Osteocyte (in vitro differentiated cells): ENCODE results near the gene EOGT. TPM values are rescaled to one million over a fixed set of nuclear protein-coding genes. Genes with fewer than 3 reads are reported as not detected.

ENCODE experiments used
- DNase-seq: peaks from one replicate; pipeline ENCODE4 v3.0.0; 2021; ENCODE audit warnings: mixed read lengths; ENCODE audit not compliant: unreplicated experiment; ENCODE audit errors: extremely low spot score
- H3K27ac Mint-ChIP-seq: one replicate; pipeline ENCODE4 v1.8.0; 2021; ENCODE audit warnings: mild to moderate bottlenecking, mixed read lengths; ENCODE audit not compliant: unreplicated experiment
- H3K27me3 Mint-ChIP-seq: one replicate; pipeline ENCODE4 v1.8.0; 2021; ENCODE audit warnings: mixed read lengths; ENCODE audit not compliant: unreplicated experiment
- H3K36me3 Mint-ChIP-seq: one replicate; pipeline ENCODE4 v1.8.0; 2021; ENCODE audit warnings: mixed read lengths; ENCODE audit not compliant: unreplicated experiment
- H3K4me1 Mint-ChIP-seq: one replicate; pipeline ENCODE4 v1.8.0; 2021; ENCODE audit warnings: mixed read lengths; ENCODE audit not compliant: unreplicated experiment
- H3K4me3 Mint-ChIP-seq: one replicate; pipeline ENCODE4 v1.8.0; 2021; ENCODE audit warnings: mild to moderate bottlenecking, moderate library complexity, mixed read lengths; ENCODE audit not compliant: unreplicated experiment
- H3K9me3 Mint-ChIP-seq: one replicate; pipeline ENCODE4 v1.8.0; 2021; ENCODE audit warnings: mixed read lengths; ENCODE audit not compliant: unreplicated experiment
- CTCF ChIP-seq: fragments of 200-600 bp; sonication (generic); IDR thresholded peaks from 2 replicates; pipeline ENCODE4 v1.5.0; 2021; ENCODE audit warnings: antibody characterized with exemption, mild to moderate bottlenecking, moderate library complexity
- total RNA-seq: library from RNA; stranded (reverse); gene quantifications from 2 replicates; pipeline ENCODE4 v1.2.1, GENCODE V29; 2021

Gene EOGT
- total RNA-seq, 1 donor from 2014 or later, result 27.6 TPM

- Mint-ChIP-seq H3K9me3 (no peaks in the 10 kb centered on the region), H3K36me3 (peaks cover 51% of the 10 kb centered on the region), H3K4me1 (peaks cover 15% of the 10 kb centered on the region), H3K27me3 (no peaks in the 10 kb centered on the region), H3K27ac (peak overlapping the region; percentile 52), H3K4me3 (no peak overlapping the region)
- DNase-seq, result no peak
- no peak for TF ChIP-seq CTCF
Measured at GRCh38 chr3:68988740-68989139, 24.7 kb downstream of the EOGT start.

- H3K4me1 Mint-ChIP-seq, result peaks cover 15% of the 10 kb centered on the region
- H3K27ac Mint-ChIP-seq, result no peak overlapping the region
- H3K27me3 Mint-ChIP-seq, result no peaks in the 10 kb centered on the region
- peaks cover 50% of the 10 kb centered on the region for H3K36me3 Mint-ChIP-seq
- no peak for DNase-seq
- no peaks in the 10 kb centered on the region for H3K9me3 Mint-ChIP-seq
- TF ChIP-seq CTCF, result no peak
- H3K4me3 Mint-ChIP-seq, result no peak overlapping the region
Measured at GRCh38 chr3:68987322-68987721, 26.2 kb downstream of the EOGT start.

- Mint-ChIP-seq H3K4me3 (no peak overlapping the region), H3K9me3 (no peaks in the 10 kb centered on the region), H3K4me1 (peaks cover 15% of the 10 kb centered on the region), H3K27ac (no peak overlapping the region), H3K36me3 (peaks cover 49% of the 10 kb centered on the region), H3K27me3 (no peaks in the 10 kb centered on the region)
- no peak for TF ChIP-seq CTCF
- no peak for DNase-seq
Measured at GRCh38 chr3:68986496-68987208, 26.8 kb downstream of the EOGT start.

GRCh38 chr3:68985146-68985790 lies 28.2 kb downstream of the EOGT start:
- no peak for DNase-seq
- H3K27ac Mint-ChIP-seq, result no peak overlapping the region

More at GRCh38 chr3:68985146-68985790, 28.2 kb downstream of the EOGT start:
- peaks cover 49% of the 10 kb centered on the region for H3K36me3 Mint-ChIP-seq
- no peak overlapping the region for H3K4me3 Mint-ChIP-seq
- H3K27me3 Mint-ChIP-seq, result no peaks in the 10 kb centered on the region
- no peak for TF ChIP-seq CTCF
- peaks cover 15% of the 10 kb centered on the region for H3K4me1 Mint-ChIP-seq
- no peaks in the 10 kb centered on the region for H3K9me3 Mint-ChIP-seq
